Neutrophil (primary cell): ENCODE results near the gene RASSF5.

Experiments used
- H3K27ac ChIP-seq: fragments of 200-600 bp; sonication (generic); 2 replicates; pipeline ENCODE4 v1.5.1; 2016; ENCODE audit warnings: mild to moderate bottlenecking, moderate library complexity
- H3K27me3 ChIP-seq: fragments of 200-600 bp; sonication (generic); 2 replicates; pipeline ENCODE4 v1.6.0; 2016; ENCODE audit warnings: mild to moderate bottlenecking
- H3K36me3 ChIP-seq: fragments of 200-600 bp; sonication (generic); 2 replicates; pipeline ENCODE4 v1.5.1; 2017
- H3K4me1 ChIP-seq, 2 experiments: fragments of 200-600 bp in 1 of 2; sonication (generic) in 1 of 2; 1 replicate in 1 of 2; 2 replicates in 1 of 2; pipeline versions ENCODE4 v1.5.1 to v1.6.1; 2013 to 2016; ENCODE audit warnings: low read depth in 1 of 2, low read length in 1 of 2, mild to moderate bottlenecking in 1 of 2, moderate library complexity in 1 of 2; ENCODE audit not compliant: control insufficient read depth in 1 of 2, insufficient read depth in 1 of 2
- H3K4me3 ChIP-seq, 2 experiments: fragments of 200-600 bp in 1 of 2; sonication (generic) in 1 of 2; 1 replicate in 1 of 2; 2 replicates in 1 of 2; pipeline ENCODE4 v1.5.1; 2013 to 2016; ENCODE audit warnings: low read depth in 1 of 2, low read length in 1 of 2, mild to moderate bottlenecking in 1 of 2, moderate library complexity in 1 of 2
- H3K9me3 ChIP-seq: fragments of 200-600 bp; sonication (generic); 2 replicates; pipeline ENCODE4 v1.5.1; 2016
- CTCF ChIP-seq: fragments of 200-600 bp; sonication (generic); IDR thresholded peaks from 2 replicates; pipeline ENCODE4 v1.5.1; 2016; ENCODE audit warnings: antibody characterized with exemption

RASSF5 gene

GRCh38 chr1:206504363-206504713 is 3.0 kb upstream of the RASSF5 start:
- TF ChIP-seq CTCF, result no peak
- H3K36me3 ChIP-seq, result no peaks in the 10 kb centered on the region
- H3K4me3 ChIP-seq, result no peak overlapping the region
- H3K27ac ChIP-seq, result no peak overlapping the region
- H3K9me3 ChIP-seq, result no peaks in the 10 kb centered on the region
- H3K27me3 ChIP-seq, result peaks cover 70% of the 10 kb centered on the region
- peaks cover 13 to 20% of the 10 kb centered on the region in 2 experiments for H3K4me1 ChIP-seq

- Histone ChIP-seq H3K9me3 (no peaks in the 10 kb centered on the region), H3K27me3 (peaks cover 85% of the 10 kb centered on the region), H3K4me3 (no peak overlapping the region), H3K4me1 (peaks cover 13 to 20% of the 10 kb centered on the region in 2 experiments), H3K36me3 (no peaks in the 10 kb centered on the region), H3K27ac (no peak overlapping the region)
- TF ChIP-seq CTCF, result no peak
Measured at GRCh38 chr1:206505702-206506355, 1.5 kb upstream of the RASSF5 start.

- Histone ChIP-seq H3K4me1 (peaks cover 13 to 20% of the 10 kb centered on the region in 2 experiments), H3K4me3 (peak overlapping the region; percentile 61 to 64), H3K36me3 (no peaks in the 10 kb centered on the region), H3K27ac (no peak overlapping the region), H3K9me3 (no peaks in the 10 kb centered on the region), H3K27me3 (peaks cover 94% of the 10 kb centered on the region)
- no peak for TF ChIP-seq CTCF
Measured at GRCh38 chr1:206506405-206507283, 687 bp upstream of the RASSF5 start.

- H3K27me3 ChIP-seq, result peaks cover 99% of the 10 kb centered on the region
- no peak overlapping the region for H3K27ac ChIP-seq
- H3K36me3 ChIP-seq, result no peaks in the 10 kb centered on the region
- peaks cover 13 to 20% of the 10 kb centered on the region in 2 experiments for H3K4me1 ChIP-seq
- peak overlapping the region; percentile 61 to 64 for H3K4me3 ChIP-seq
- TF ChIP-seq CTCF, result no peak
- H3K9me3 ChIP-seq, result no peaks in the 10 kb centered on the region
Measured at GRCh38 chr1:206508130-206508889, 979 bp downstream of the RASSF5 start.

GRCh38 chr1:206508956-206509355 is 1.6 kb downstream of the RASSF5 start:
- Histone ChIP-seq H3K27me3 (peaks cover 92% of the 10 kb centered on the region), H3K27ac (no peak overlapping the region), H3K4me3 (no peak overlapping the region), H3K9me3 (no peaks in the 10 kb centered on the region), H3K4me1 (peaks cover 13 to 20% of the 10 kb centered on the region in 2 experiments), H3K36me3 (no peaks in the 10 kb centered on the region)
- TF ChIP-seq CTCF, result no peak
